Esophagus (tissue), 2 donors: ENCODE measurements around the gene UEVLD. TPM values are rescaled to one million over a fixed set of nuclear protein-coding genes. Genes with fewer than 3 reads are reported as not detected.

ENCODE experiments used
- H3K27ac ChIP-seq, 2 donors: one replicate each; pipeline ENCODE4 v1.5.1; 2013; ENCODE audit warnings: low read depth in 2 of 2, mild to moderate bottlenecking in 2 of 2, inconsistent platforms in 1 of 2, low read length in 1 of 2, moderate library complexity in 1 of 2
- H3K27me3 ChIP-seq, 2 donors: one replicate each; pipeline ENCODE4 v1.6.1; 2013; ENCODE audit warnings: low read length in 2 of 2, control low read depth in 1 of 2, mild to moderate bottlenecking in 1 of 2; ENCODE audit not compliant: insufficient read depth in 2 of 2, control insufficient read depth in 1 of 2
- H3K36me3 ChIP-seq, 2 donors: one replicate each; pipeline ENCODE4 v1.6.1; 2013; ENCODE audit warnings: low read length in 1 of 2; ENCODE audit not compliant: control insufficient read depth in 2 of 2, insufficient read depth in 2 of 2
- H3K4me1 ChIP-seq, 2 donors: one replicate each; pipeline ENCODE4 v1.6.1; 2013; ENCODE audit warnings: low read length in 1 of 2; ENCODE audit not compliant: control insufficient read depth in 2 of 2, insufficient read depth in 2 of 2
- H3K4me3 ChIP-seq, 2 donors: one replicate each; pipeline ENCODE4 v1.5.1; 2013; ENCODE audit warnings: low read length in 2 of 2, mild to moderate bottlenecking in 2 of 2, low read depth in 1 of 2, moderate library complexity in 1 of 2
- H3K9me3 ChIP-seq, 2 donors: one replicate each; pipeline ENCODE4 v1.6.1; 2013; ENCODE audit warnings: mild to moderate bottlenecking in 2 of 2, low read depth in 1 of 2, low read length in 1 of 2, moderate library complexity in 1 of 2; ENCODE audit not compliant: control insufficient read depth in 2 of 2, insufficient read depth in 1 of 2
- WGBS, 2 donors: extraction: QIAGEN DNeasy Blood & Tissue Kit; methylation state at CpG; one replicate each; pipeline ENCODE4 v1.1.7; 2013; 5-methylcytosine and 5-hydroxymethylcytosine counted together
- polyA plus RNA-seq, 2 donors: library from polyadenylated mRNA; stranded (reverse); fragments of 200-250 nt; gene quantifications; one replicate each; pipeline ENCODE4 v1.2.3, GENCODE V29; 2013
- donor health status: healthy with polysubstance abuse.
- donor health status: Bipolar disorder and iron deficiency.

Gene UEVLD
- polyA plus RNA-seq, 2 donors = 4.7 to 9.0 TPM

DNA sequence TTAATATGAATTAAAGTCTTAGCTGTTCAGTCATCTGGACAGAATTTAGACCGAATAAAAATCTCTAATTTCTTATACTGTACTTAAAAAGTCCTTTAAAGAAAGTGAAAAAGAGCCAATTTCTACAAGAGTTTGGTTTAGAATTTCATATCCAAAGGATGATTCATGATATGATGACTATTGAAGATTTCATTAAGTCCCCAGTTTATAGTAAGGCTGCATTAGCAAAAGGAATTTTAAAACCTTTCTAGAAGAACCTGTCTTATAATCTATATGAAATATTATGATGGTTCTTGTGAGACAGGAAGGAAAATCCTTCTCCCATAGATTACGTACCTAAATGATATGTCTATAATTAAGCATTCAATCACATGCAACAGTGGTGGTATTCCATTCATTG lies 96.6 kb downstream of the UEVLD start:
- no peak overlapping the region for H3K27ac ChIP-seq
- 86 to 92% methylated on average over 2 of the region's 2 CpGs for WGBS, 2 donors

DNA sequence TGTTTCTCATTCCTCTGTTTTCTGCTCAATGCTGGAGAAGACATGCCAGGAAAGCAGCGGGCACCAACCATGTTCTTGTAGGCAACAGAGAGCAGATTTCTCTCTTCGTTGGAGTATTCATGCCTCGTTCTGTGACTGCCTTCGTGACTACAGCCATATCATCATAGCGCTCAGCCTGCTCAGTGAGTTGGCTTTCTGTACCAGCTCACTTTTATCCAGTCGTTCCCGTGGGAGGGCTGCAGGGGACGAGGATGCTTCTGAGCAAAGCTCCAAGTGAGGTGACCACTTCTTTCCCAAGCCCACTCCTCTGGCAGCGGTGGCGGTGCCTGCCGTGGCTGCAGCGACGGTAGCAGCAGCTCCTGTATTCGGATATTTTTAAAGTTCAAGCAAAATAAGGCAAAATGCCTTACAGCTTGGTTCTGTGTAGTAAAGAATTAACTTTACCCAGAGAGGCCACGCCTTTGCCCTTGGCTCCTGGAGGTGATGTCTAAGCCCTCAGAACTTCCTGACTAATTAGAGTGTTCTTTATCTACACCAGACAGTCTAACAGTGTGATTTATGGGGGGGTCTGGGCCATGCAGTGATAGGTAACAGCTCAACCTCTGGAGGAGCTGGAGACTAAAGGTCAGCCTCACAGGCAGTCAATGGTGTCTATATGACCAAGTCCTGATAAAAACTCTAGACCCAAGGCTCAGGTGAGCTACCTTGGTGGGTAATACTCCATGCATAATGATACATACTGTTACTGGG lies 97.6 kb downstream of the UEVLD start:
- peaks cover 0 to 14% of the 10 kb centered on the region in 2 donors for H3K36me3 ChIP-seq
- H3K9me3 ChIP-seq = no peaks in the 10 kb centered on the region
- H3K27ac ChIP-seq = peak overlapping the region in 1 of 2 donors; percentile 44
- 85 to 93% methylated on average over 15 of the region's 15 CpGs for WGBS, 2 donors
- peaks cover 0 to 4% of the 10 kb centered on the region in 2 donors for H3K4me1 ChIP-seq
- H3K4me3 ChIP-seq = no peak overlapping the region
- H3K27me3 ChIP-seq = no peaks in the 10 kb centered on the region

More for the DNA sequence above, 96.6 kb downstream of the UEVLD start:
- H3K36me3 ChIP-seq = peaks cover 0 to 16% of the 10 kb centered on the region in 2 donors
- no peaks in the 10 kb centered on the region for H3K9me3 ChIP-seq
- peaks cover 0 to 4% of the 10 kb centered on the region in 2 donors for H3K4me1 ChIP-seq
- H3K27me3 ChIP-seq = no peaks in the 10 kb centered on the region
- H3K4me3 ChIP-seq = no peak overlapping the region

DNA sequence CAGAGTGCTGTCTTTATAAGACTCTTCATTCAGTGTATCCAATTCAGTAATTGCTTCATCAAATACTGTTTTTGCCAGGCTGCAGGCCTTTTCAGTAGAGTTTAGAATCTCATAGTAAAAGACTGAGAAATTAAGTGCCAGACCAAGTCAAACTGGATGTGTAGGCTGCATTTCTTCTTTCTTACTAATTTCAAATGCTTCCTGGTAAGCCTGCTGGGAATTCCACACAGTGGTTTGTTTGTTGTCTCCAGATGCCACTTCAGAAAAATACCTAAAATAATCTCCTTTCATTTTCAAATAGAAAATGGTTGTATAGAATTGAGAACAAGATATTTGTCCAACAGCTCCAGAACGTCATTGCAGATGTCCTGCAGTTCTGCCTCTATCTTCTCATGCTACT lies 98.2 kb downstream of the UEVLD start:
- Histone ChIP-seq H3K36me3 (peaks cover 0 to 15% of the 10 kb centered on the region in 2 donors), H3K27me3 (no peaks in the 10 kb centered on the region), H3K27ac (peak overlapping the region in 1 of 2 donors; percentile 44), H3K9me3 (no peaks in the 10 kb centered on the region), H3K4me1 (peaks cover 0 to 4% of the 10 kb centered on the region in 2 donors), H3K4me3 (no peak overlapping the region)
- 80 to 87% methylated on average over 1 of the region's 1 CpG for WGBS, 2 donors

DNA sequence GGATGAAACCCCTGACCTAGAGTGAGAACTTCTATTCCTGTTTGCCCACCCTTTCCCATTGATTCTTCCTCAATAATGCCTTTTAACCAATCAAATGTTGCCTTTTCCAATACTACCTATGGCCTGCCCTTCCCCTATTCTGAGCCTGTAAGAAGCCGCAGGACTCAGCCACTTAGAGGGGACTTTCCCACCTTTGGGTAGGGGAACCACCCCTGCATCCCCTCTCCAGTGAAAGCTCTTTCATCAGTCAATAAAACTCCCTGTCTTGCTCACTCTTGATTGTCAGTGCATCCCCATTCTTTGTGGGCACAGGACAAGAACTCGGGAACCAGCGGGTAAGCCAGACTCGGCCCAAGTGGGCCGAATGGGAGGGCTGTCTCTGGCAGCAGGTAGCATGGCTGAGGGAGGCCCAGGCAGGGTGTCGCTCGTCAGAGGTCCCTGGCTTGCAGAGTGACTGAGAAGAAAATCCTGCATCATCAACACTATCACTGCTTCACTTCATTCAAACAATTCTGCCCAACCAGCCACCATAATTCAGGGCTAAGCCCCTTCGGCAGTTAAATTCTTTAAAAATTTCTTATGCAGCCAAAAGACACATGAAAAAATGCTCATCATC lies 102.5 kb downstream of the UEVLD start:
- peaks cover 4 to 22% of the 10 kb centered on the region in 2 donors for H3K36me3 ChIP-seq

More for the DNA sequence above, 102.5 kb downstream of the UEVLD start:
- Histone ChIP-seq H3K27ac (no peak overlapping the region), H3K9me3 (no peaks in the 10 kb centered on the region), H3K27me3 (no peaks in the 10 kb centered on the region), H3K4me1 (peaks cover 0 to 4% of the 10 kb centered on the region in 2 donors), H3K4me3 (no peak overlapping the region)
- WGBS, 2 donors = 94 to 96% methylated on average over 8 of the region's 8 CpGs

Other genes starting within 250 kb of the UEVLD start
- gene LDHA, start 194.2 kb downstream of the UEVLD start, polyA plus RNA-seq = 100 to 1,000 TPM; 269 to 530 TPM
- gene LDHC, start 176.4 kb downstream of the UEVLD start, polyA plus RNA-seq = under 1 TPM; 0.24 to 0.29 TPM
- not detected for gene LDHAL6A, start 132.9 kb downstream of the UEVLD start, polyA plus RNA-seq
- 10 to 100 TPM; 41.9 to 60.0 TPM for gene TSG101, start 61.8 kb downstream of the UEVLD start, polyA plus RNA-seq
- gene MISFA, start 11.1 kb upstream of the UEVLD start, polyA plus RNA-seq = 1 to 10 TPM in 1 of 2 donors, under 1 TPM in 1; 0.62 to 1.4 TPM
- 1 to 10 TPM; 3.2 to 5.8 TPM for gene SPTY2D1, start 45.6 kb upstream of the UEVLD start, polyA plus RNA-seq
- gene TMEM86A, start 110.0 kb upstream of the UEVLD start, polyA plus RNA-seq = 1 to 10 TPM in 1 of 2 donors, under 1 TPM in 1; 0.78 to 5.5 TPM
- under 1 TPM; 0.02 to 0.18 TPM for gene IGSF22, start 137.5 kb upstream of the UEVLD start, polyA plus RNA-seq
- gene PTPN5, start 203.1 kb upstream of the UEVLD start, polyA plus RNA-seq = under 1 TPM; 0.21 to 0.47 TPM